K562 (cell line): Measurements from ENCODE around the gene HLF.

ENCODE experiments used
- CBX1 ChIP-seq: sonication (generic); IDR thresholded peaks from 2 replicates; pipeline ENCODE4 v1.6.1; 2016; ENCODE audit warnings: antibody characterized with exemption, low read depth, mild to moderate bottlenecking
- CREM ChIP-seq: IDR thresholded peaks from 2 replicates; pipeline ENCODE4 v1.6.1; 2014; ENCODE audit warnings: antibody characterized with exemption, low read depth
- CTCF ChIP-seq, 3 experiments: IDR thresholded peaks in 2 of 3; conservative IDR thresholded peaks in 1 of 3; 2 replicates each; pipeline ENCODE4 v1.5.1; 2011 to 2012; ENCODE audit warnings: low read length in 3 of 3, mild to moderate bottlenecking in 3 of 3, control low read depth in 2 of 3, improper control_type of control experiment in 1 of 3, inconsistent platforms in 1 of 3, low read depth in 1 of 3, mixed read lengths in 1 of 3, moderate library complexity in 1 of 3; ENCODE audit not compliant: insufficient read depth in 2 of 3
- EP300 ChIP-seq: IDR thresholded peaks from 2 replicates; pipeline ENCODE4 v1.6.1; 2012; ENCODE audit warnings: low read length, improper control_type of control experiment
- ESRRA ChIP-seq: fragments of 450-650 bp; IDR thresholded peaks from 2 replicates; pipeline ENCODE4 v1.6.1; 2014; ENCODE audit warnings: low read depth, mild to moderate bottlenecking, moderate library complexity, borderline replicate concordance
- HDAC2 ChIP-seq: fragments of 450-650 bp; IDR thresholded peaks from 2 replicates; pipeline ENCODE4 v1.6.1; 2016; ENCODE audit warnings: mild to moderate bottlenecking
- PTRF ChIP-seq: fragments of 450-650 bp; IDR thresholded peaks from 2 replicates; pipeline ENCODE4 v1.6.1; 2016; ENCODE audit warnings: mild to moderate bottlenecking, missing genetic modification characterization, missing compliant biosample characterization
- RFX5 ChIP-seq: IDR thresholded peaks from 2 replicates; pipeline ENCODE4 v1.6.1; 2011; ENCODE audit warnings: low read depth, mild to moderate bottlenecking, improper control_type of control experiment, low read length
- SIN3A ChIP-seq, 2 experiments: fragments of 150-350 bp in 1 of 2; IDR thresholded peaks; 2 replicates each; pipeline ENCODE4 v1.6.1; 2011 to 2016; ENCODE audit warnings: borderline replicate concordance in 2 of 2, low read depth in 2 of 2, low read length in 2 of 2, mild to moderate bottlenecking in 2 of 2, moderate library complexity in 2 of 2; ENCODE audit not compliant: control insufficient read depth in 1 of 2
- THAP7 ChIP-seq: fragments of 250-450 bp; sonication (Bioruptor Pico); IDR thresholded peaks from 2 replicates; pipeline ENCODE4 v1.5.0; 2021

- TF ChIP-seq RFX5 (no peak), HDAC2 (no peak), THAP7 (no peak), CTCF (IDR thresholded peaks at IDR 0.05 in 2 of 3, conservative IDR thresholded peaks at IDR 0.05 in 1 of 3; ENCODE audit: insufficient read depth in 2 of 3, low read depth in 1 of 3, low read length in 3 of 3) (no peak), CBX1 (no peak), EP300 (no peak), PTRF (tag) (no peak), ESRRA (no peak), SIN3A (IDR thresholded peaks at IDR 0.05; ENCODE audit: borderline replicate concordance in 2 of 2, control insufficient read depth in 1 of 2, low read depth in 2 of 2, low read length in 2 of 2) (no peak), CREM (no peak)
Measured at GRCh38 chr17:55300479-55301290, 35.9 kb downstream of the HLF start.
